Right atrium auricular region (tissue), 2 donors: ENCODE measurements around the gene ERC2. TPM values are rescaled to one million over a fixed set of nuclear protein-coding genes. Genes with fewer than 3 reads are reported as not detected.

Experiments used
- DNase-seq: peaks from one replicate; pipeline ENCODE4 v3.0.0-alpha.2; 2019; ENCODE audit warnings: low spot score
- H3K27ac ChIP-seq, 2 donors: fragments of 200-600 bp; sonication (generic); 1 replicate in 1 of 2; 2 replicates in 1 of 2; pipeline ENCODE4 v1.5.1; 2016 to 2019
- H3K27me3 ChIP-seq, 2 donors: fragments of 200-600 bp; sonication (generic); one replicate each; pipeline versions ENCODE4 v1.5.1 to v1.6.0; 2017 to 2019
- H3K36me3 ChIP-seq: fragments of 200-600 bp; sonication (generic); one replicate; pipeline ENCODE4 v1.5.1; 2016
- H3K4me1 ChIP-seq, 2 donors: fragments of 200-600 bp; sonication (generic); one replicate each; pipeline versions ENCODE4 v1.5.1 to v1.6.0; 2017 to 2019
- H3K4me3 ChIP-seq, 2 donors: fragments of 200-600 bp; sonication (generic); 1 replicate in 1 of 2; 2 replicates in 1 of 2; pipeline ENCODE4 v1.5.1; 2017 to 2019; ENCODE audit warnings: mild to moderate bottlenecking in 1 of 2, moderate library complexity in 1 of 2
- H3K9me3 ChIP-seq, 2 donors: fragments of 200-600 bp; sonication (generic); one replicate each; pipeline ENCODE4 v1.5.1; 2019
- total RNA-seq, 2 donors: library from RNA; depleted of rRNA; stranded (reverse); fragments of >200 nt; gene quantifications; one replicate each; pipeline ENCODE4 v1.1.0, GENCODE V29; 2016
- TF ChIP-seq, protein P1 (sequence below), 2 donors: fragments of 200-600 bp; sonication (generic); IDR thresholded peaks; one replicate each; pipeline ENCODE4 v1.5.1; 2019; ENCODE audit warnings: antibody characterized with exemption in 2 of 2

The ERC2 gene
- total RNA-seq, 2 donors from 2014 or later = 2.9 to 4.0 TPM

DNA sequence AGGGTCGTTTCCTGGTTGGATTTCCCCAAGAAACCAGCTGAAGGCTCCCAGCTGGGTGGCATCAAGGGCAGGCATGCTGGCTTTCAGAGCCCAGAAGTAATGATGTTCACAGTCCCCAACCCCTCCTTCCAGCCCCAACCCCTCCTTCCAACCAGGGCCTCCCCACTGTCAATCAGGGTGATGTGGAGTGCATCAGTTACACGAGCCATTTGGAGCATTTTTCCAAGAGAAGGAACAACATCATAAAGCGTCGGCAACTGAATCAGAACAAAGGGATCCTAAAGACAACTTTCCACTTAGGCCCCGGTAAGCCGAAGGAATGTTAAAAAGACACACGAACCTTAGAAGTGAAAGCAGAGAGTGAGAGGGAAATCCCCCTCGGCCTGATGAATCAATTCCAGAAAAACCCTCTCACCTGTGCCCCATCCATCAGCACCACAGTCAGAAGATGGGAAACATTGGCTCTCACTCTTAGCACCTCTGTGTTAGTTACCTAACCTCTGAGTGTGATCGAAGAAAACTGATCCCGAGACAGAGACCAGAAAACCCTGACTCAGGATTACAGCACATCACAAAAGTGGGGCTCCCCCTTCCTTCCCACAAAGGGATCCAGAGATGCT, 880.0 kb downstream of the ERC2 start:
- no peak for DNase-seq
- Histone ChIP-seq H3K4me3 (no peak overlapping the region), H3K9me3 (no peaks in the 10 kb centered on the region), H3K27me3 (no peaks in the 10 kb centered on the region), H3K27ac (no peak overlapping the region), H3K36me3 (no peaks in the 10 kb centered on the region), H3K4me1 (no peaks in the 10 kb centered on the region)
- TF ChIP-seq, protein P1, sequence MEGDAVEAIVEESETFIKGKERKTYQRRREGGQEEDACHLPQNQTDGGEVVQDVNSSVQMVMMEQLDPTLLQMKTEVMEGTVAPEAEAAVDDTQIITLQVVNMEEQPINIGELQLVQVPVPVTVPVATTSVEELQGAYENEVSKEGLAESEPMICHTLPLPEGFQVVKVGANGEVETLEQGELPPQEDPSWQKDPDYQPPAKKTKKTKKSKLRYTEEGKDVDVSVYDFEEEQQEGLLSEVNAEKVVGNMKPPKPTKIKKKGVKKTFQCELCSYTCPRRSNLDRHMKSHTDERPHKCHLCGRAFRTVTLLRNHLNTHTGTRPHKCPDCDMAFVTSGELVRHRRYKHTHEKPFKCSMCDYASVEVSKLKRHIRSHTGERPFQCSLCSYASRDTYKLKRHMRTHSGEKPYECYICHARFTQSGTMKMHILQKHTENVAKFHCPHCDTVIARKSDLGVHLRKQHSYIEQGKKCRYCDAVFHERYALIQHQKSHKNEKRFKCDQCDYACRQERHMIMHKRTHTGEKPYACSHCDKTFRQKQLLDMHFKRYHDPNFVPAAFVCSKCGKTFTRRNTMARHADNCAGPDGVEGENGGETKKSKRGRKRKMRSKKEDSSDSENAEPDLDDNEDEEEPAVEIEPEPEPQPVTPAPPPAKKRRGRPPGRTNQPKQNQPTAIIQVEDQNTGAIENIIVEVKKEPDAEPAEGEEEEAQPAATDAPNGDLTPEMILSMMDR (IDR thresholded peaks at IDR 0.05) = no peak

DNA sequence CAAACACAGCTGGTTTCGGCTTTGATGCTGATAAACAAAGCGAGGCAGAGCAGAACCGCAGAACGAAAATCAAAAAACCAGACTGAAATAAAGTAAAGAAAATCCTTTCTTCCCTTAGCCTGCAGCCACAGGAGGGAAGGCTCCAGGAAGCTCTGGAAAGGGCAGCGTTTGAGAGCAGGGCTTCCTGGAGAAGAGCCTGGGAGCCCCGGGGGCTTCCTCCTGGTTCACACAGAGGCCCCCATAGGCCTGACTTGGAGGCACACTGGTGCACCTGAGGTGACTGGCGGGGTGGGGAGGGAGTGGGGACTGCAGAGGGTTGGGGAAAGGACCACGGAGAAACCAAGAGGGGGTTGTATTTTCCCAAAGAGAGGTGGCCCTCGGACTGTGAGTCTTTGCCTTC, 882.4 kb downstream of the ERC2 start:
- no peak for DNase-seq
- Histone ChIP-seq H3K27ac (no peak overlapping the region), H3K4me1 (no peaks in the 10 kb centered on the region), H3K9me3 (peaks cover 0 to 2% of the 10 kb centered on the region in 2 donors), H3K4me3 (no peak overlapping the region), H3K27me3 (no peaks in the 10 kb centered on the region), H3K36me3 (no peaks in the 10 kb centered on the region)
- TF ChIP-seq, protein P1 (IDR thresholded peaks at IDR 0.05) = no peak

DNA sequence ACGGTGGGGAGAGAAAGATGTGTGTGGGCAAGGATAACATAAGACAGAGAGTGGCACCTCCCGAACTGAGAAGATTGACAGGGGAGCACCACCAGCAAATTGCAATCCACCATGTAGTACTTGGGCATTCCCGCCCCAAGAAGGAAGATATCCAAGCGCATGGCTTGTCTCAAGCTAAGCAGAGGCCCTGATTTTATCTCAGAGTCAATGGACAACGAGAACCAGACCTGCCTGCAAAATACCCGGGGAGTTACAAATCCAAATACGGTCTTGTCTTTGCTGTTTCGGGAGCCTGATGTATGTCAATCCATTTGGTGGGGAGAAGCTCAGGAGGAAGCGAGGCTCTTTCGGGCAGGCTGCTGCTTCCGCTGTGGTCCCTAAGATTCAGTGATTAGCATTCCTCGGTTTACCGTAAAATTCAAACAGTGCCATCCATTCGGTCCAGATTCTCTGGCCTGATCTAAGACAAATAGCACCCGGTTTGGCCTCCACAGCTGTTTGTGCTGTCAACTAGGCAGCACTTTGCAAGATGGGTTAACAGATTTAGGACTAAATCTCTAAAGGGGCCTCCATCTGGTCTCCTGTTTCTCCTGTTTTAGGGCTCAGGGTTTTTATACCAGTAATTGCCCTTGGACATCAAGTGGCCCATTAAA, 883.4 kb downstream of the ERC2 start:
- Histone ChIP-seq H3K36me3 (no peaks in the 10 kb centered on the region), H3K4me1 (no peaks in the 10 kb centered on the region), H3K27ac (no peak overlapping the region), H3K27me3 (no peaks in the 10 kb centered on the region), H3K4me3 (no peak overlapping the region), H3K9me3 (peaks cover 0 to 5% of the 10 kb centered on the region in 2 donors)
- TF ChIP-seq, protein P1 (IDR thresholded peaks at IDR 0.05) = no peak
- no peak for DNase-seq

DNA sequence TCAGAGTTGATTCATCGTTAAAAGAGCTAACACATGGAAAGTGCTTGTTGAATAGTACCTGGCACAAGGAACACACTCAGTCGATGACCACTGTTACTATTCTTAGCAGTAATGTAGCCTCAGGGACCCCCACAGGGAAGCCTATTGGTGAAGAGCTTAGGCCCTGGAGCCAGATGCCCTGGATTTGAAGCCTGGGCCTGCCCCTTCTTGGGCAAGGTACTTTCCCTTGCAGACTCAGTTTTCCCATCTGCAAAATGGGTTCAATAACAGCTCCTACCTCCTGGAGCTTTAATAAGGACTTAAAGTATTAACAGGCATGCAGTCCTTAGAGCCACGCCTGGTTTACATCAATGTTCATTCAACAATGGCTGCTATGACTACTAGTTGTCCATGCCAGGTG, 884.2 kb downstream of the ERC2 start:
- DNase-seq = no peak
- peaks cover 0 to 5% of the 10 kb centered on the region in 2 donors for H3K9me3 ChIP-seq
- H3K4me1 ChIP-seq = no peaks in the 10 kb centered on the region
- TF ChIP-seq, protein P1 (IDR thresholded peaks at IDR 0.05) = no peak
- H3K36me3 ChIP-seq = no peaks in the 10 kb centered on the region
- H3K27me3 ChIP-seq = no peaks in the 10 kb centered on the region
- H3K27ac ChIP-seq = no peak overlapping the region
- no peak overlapping the region for H3K4me3 ChIP-seq

DNA sequence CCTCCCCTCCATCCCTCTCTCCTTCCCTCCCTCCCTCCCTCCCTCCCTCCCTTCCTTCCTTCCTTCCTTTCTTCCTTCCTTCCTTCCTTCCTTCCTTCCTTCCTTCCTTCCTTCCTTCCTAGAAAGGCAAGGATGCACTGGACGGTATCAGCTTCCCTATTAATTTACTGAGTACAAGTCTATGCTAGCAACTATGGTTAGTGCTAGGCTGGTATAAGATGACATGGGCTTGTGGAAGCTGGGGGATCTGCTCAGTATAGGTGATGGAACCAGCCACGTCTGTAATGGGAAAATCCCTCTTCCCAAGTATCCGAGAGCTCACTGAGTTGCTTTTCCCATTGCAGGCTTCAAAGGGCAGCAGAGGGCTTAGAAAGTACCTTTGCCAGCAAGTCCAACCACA, 884.8 kb downstream of the ERC2 start:
- Histone ChIP-seq H3K36me3 (no peaks in the 10 kb centered on the region), H3K9me3 (peaks cover 0 to 5% of the 10 kb centered on the region in 2 donors), H3K4me3 (no peak overlapping the region), H3K4me1 (no peaks in the 10 kb centered on the region), H3K27ac (no peak overlapping the region), H3K27me3 (no peaks in the 10 kb centered on the region)
- no peak for DNase-seq
- TF ChIP-seq, protein P1 (IDR thresholded peaks at IDR 0.05) = no peak
